ENCODE measurements around the gene PLA2G15.

The PLA2G15 gene

DNA sequence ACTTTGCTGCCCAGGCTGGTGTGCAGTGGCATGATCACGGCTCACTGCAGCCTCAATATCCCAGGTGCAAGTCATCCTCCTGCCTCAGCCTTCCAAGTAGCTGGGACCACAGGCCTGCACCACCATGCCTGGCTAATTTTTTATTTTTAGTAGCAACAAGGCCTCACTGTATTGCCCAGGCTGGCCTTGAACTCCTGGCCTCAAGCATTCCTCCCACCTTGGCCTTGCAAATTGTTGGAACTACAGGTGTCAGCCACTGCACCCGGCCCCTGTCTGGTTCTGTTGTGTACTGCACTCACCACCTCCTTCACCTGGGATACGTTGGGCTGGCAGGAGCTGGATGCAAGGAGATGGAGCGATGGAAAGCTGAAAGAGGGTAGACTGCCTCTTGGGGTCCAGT, 8.5 kb downstream of the PLA2G15 start:
- no peak for DNase-seq (ENCODE audit: low read depth)

DNA sequence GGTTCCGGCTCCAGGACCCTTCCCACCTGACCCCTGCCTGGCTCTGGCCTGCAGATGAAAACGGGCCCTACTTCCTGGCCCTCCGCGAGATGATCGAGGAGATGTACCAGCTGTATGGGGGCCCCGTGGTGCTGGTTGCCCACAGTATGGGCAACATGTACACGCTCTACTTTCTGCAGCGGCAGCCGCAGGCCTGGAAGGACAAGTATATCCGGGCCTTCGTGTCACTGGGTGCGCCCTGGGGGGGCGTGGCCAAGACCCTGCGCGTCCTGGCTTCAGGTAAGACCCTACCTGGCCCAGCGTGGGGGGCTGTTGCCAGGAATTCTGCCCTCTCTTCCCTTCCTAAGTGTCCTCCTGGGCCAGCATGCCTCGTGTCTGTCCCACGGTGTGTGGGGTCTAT, 10.5 kb downstream of the PLA2G15 start:
- no peak for DNase-seq (ENCODE audit: low read depth)

DNA sequence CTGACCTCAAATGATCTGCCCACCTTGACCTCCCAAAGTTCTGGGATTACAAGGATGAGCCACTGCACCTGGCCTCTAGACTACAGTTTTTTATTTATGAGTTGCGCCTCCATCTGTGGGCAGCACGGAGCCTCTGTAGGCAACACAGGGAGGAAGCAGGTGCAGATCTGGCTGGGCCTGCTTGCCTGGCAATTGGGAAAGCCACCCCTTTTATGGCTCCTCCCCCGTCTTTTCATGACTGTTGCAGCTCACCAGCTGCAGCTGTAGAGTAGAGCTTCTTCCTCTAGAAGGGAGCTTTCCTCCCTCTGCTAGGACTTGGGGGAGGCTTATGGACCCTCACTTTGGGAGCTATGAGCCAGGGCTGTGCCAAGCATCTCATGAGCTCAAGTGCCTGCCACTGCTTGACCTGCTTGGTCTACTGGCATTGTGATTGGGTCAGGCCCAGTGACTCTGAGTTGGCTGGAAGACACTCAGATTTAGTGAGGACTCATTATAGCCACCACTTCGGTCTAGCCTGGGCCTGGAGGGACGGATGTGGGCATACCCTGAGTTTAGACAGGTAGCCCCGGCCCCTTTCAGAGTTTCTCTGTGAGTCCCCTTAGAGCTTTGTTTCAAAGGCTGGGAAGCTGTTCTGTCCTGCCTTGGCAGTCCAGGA, 12.2 kb downstream of the PLA2G15 start:
- peak; percentile 31 for DNase-seq (ENCODE audit: low read depth)

DNA sequence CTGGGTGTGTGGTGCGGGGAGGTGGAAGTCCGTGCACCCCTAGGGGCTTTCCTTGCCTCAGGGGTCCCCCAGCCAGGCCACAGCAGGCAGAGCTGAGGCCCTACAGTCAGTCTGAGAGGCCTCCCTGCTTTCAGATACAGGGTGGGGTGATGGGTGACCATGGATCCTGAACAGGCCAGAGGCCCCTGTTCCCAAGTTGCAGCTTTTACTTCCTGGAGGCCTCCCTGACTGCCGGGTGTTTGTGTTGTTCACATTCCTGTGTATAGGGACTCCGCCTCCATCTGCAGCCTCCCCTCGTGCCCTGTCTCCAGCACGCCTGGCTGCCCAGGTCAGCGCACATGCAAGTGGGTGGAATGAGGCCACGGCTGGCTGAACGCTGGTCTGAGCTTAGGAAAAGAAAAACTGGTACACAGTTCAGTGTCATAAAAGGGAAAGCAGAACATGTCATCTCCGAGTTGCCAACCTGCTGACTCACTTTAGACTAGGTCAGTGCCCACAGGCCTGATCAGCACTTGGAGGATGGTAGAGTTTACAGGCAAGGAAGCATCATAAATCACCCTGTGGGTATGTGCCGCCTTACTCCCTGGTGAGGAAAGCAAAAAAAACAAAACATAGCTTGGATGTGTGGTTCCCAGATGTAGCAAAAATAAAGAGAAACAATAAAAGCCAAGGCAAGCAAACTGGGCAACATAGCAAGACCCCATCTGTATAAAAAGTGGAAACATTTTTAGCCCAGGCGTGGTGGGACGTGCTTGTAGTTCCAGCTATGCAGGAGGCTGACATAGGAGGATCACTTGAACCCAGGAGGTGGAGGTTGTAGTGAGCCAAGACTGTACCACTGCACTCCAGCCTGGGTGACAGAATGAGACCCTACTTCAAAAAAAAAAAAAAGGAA, 13.0 kb downstream of the PLA2G15 start:
- peak; percentile 84 for DNase-seq (ENCODE audit: low read depth)

DNA sequence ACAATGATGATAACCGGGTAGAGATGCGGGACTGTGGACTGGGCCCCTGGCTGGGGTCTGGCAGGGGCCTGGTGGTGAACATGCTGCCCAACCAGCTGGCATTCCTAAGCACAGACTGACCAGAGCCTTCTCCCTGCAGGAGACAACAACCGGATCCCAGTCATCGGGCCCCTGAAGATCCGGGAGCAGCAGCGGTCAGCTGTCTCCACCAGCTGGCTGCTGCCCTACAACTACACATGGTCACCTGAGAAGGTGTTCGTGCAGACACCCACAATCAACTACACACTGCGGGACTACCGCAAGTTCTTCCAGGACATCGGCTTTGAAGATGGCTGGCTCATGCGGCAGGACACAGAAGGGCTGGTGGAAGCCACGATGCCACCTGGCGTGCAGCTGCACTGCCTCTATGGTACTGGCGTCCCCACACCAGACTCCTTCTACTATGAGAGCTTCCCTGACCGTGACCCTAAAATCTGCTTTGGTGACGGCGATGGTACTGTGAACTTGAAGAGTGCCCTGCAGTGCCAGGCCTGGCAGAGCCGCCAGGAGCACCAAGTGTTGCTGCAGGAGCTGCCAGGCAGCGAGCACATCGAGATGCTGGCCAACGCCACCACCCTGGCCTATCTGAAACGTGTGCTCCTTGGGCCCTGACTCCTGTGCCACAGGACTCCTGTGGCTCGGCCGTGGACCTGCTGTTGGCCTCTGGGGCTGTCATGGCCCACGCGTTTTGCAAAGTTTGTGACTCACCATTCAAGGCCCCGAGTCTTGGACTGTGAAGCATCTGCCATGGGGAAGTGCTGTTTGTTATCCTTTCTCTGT, 14.0 kb downstream of the PLA2G15 start:
- no peak for DNase-seq (ENCODE audit: low read depth)

- no peak for DNase-seq (ENCODE audit: low read depth)
Observed at GRCh38 chr16:68263559-68264127, 18.5 kb downstream of the PLA2G15 start.

DNA sequence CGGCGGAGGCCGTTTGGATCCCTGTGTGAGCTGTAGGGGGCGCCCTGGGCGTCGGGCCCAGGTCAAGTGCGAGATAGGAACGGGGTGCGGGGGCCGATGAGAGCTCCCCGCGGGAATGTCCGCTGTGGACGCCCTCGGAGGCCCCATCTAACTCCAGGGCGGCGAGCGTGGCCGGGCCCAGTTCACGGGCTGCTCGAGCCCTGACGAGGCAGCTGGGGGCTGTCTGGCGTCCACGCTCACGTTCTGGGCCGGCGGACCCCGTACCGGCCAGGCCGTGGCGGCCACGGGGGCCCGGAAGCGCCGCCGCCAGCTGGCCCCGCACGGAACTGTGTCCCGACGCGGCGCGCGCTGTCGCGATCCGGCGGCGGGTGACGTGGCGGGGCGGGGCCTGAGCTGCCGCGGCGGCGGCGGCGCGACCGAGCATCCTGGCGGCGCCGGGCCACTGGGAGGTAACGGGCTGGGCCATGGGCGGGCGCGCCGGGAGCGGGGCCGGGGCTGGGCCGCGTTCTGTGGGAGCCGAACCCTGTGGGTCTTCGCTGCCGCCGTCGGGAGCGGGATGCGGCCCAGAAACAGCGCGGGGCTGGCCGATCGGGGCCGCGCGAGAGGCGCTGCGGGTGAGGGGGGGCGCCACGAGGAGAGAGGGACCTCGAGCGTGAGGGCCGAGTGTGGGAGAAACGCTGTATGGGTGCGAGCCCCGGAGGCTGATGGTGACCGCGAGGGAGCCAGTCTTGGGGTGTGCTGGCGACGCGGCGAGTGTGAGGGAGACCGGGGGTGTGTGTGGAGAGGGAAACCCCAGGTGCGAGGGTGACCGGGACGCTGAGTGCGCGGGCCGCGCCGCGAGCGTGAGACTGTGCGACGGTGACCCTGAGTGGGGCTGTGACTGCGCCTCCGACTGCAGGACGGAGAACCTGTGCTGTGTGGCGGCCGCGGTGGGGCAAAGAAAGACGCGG, 19.2 kb downstream of the PLA2G15 start, which contains the start of gene SLC7A6:
Gene SLC7A6 (plus strand): TSS at position 399 of the 950 bp plus-strand sequence. CDS start 10,201 bp downstream, outside the sequence.
- peak; percentile 81 for DNase-seq (ENCODE audit: low read depth)

DNA sequence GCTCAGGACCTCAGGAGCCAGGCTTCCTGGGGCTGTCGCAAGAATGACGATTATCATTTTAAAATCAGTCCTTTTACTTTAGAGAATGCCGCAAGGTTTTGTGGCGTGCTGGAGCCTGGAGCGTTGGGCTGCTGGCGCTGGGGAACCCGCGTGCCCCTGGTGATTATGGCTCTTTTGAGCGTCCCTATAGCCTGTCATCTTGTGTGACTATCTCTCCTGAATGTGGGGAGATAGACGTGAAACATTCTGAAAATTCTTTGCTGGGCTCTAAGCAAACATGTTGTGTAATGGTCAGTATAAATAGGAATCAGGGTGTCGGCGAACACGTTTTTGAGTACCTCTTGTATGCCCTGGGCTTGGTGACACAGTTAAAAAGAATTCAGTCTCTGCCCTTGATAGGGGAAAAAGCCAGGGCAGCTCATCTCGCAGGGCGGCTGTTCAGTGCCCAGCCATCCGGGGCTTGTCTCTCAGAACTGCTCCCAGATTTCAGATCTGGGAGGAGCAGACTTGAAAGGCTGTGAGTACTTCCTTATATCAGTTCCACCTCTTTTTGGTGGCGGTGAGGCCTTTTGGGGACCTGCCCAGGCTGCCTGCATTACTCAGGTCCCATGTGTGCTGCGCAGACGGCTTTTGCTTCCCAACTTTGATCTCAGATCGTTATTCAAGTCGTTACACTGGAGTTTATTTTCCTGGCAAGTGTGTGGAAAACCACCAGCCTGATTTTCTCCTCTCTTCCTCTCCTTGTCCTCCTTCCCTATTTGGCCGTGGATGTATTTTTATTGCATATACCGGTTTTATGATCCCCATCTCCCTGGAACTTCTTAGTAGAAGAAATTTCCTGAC, 20.1 kb downstream of the PLA2G15 start:
- peak; percentile 95 for DNase-seq (ENCODE audit: low read depth)

DNA sequence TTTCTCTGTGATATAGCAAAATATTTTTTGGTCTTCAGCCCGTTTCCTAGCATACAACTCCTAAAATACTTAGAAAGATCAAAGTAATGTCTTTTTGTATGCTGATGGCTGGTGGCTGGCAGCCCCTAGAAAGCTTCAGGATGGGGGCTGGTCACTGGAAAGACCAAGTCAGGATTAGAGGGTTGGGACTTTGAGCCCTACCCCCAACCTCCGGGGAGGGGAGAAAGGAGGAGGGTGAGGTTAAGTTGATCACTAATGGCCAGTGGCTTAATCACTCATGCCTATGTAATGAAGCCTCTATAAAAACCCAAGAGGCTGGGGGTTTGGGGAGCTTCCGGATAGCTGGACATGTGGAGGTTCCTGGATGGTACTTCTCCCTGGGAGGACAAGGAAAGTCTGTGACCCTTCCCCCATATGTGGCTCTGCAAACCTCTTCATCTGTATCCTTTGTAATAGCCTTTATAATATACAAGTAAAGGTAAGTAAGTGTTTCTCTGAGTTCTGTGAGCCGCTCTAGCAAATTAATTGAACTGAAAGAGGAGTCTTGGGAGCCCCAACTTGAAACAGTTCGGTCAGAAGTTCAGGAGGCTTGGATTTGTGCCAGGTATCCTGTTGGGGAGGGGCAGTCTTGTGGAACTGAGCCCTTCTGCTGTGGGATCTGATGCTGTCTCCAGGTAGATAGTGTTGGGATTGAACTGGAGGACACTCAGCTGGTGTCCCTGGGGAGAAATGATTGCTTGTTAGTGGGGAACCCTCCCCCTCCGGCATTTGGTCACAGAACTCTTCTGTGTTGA, 22.6 kb downstream of the PLA2G15 start:
- peak; percentile 18 for DNase-seq (ENCODE audit: low read depth)

DNA sequence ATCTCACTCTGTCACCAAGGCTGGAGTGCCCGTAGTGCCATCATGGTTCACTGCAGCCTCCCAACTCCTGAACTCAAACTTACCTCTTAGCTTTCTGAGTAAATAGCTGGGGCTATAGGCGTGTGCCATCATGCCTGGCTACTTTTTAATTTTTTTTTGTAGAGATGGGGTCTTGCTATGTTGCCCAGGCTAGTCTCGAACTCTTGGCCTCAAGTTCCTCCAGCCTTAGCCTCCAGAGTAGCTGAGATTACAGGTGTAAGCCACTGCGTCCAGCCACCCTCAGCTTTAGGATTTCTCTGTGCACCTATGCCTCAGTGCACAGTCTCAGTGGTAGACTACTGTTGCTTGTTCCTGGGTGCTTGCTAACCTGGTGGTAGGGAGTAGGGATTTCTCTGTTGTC, 24.6 kb downstream of the PLA2G15 start:
- no peak for DNase-seq (ENCODE audit: low read depth)

GRCh38 chr16:68270353-68270752, 25.2 kb downstream of the PLA2G15 start:
- no peak for DNase-seq (ENCODE audit: low read depth)

GRCh38 chr16:68272507-68273209, 27.5 kb downstream of the PLA2G15 start:
- no peak for DNase-seq (ENCODE audit: low read depth)

DNA sequence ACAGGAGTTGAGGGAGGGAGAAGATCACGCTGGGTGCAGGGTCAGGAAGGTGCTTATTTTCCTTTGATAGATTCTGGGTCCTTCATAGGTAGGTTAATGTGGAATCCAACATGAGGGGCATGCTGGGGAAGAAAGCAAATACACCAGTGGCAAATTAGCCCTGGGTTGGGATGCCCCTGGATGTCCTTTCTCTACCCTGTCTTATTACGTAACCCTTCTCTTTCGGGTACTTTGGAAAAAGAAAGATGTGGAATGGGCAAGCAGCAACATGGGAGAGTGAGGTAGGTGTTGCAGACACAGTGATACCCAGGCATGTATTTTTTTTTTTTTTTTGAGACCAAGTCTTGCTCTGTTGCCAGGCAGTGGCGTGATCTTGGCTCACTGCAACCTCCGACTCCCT, 28.3 kb downstream of the PLA2G15 start:
- DNase-seq (ENCODE audit: low read depth) = no peak

DNA sequence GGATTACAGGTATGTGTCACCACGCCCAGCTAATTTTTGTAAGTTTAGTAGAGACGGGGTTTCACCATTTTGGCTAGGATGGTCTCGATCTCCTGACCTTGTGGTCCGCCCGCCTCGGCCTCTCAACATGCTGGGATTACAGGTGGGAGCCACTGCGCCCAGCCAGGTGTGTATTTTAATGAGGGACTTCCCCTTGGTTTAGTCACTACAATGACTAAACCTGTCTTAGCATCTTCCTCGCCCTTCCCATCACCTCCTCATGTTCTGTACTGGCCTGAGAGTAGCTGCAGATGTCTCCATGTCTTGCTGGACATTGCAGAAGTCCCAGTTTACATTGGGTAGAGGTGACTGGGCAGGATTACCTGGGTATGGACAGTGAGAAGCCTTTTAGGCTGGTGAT, 28.7 kb downstream of the PLA2G15 start:
- no peak for DNase-seq (ENCODE audit: low read depth)

GRCh38 chr16:68274441-68274840, 29.3 kb downstream of the PLA2G15 start:
- no peak for DNase-seq (ENCODE audit: low read depth)

- no peak for DNase-seq (ENCODE audit: low read depth)
Observed at GRCh38 chr16:68275611-68276191, 30.5 kb downstream of the PLA2G15 start.

DNA sequence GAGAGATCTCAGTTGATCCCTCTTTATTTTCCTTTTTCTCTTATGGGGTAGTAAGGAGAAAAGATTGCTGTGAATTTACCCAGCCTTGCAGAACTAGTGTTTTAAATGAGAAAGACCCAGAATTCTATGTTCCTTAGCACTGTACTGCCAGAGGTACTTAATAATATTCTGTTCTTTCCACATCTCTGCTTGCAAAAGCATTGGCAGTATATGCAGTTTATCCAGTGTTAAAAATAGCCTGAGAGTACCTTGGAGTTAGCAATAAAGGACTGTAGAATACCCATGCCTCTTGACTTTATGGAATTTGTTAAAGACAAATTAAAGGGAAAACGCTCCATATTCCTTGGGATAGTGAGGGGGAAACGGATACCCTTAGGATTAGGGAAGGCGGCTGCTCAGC, 31.1 kb downstream of the PLA2G15 start:
- no peak for DNase-seq (ENCODE audit: low read depth)
